ENCODE results near the gene NDUFAF5. TPM values are rescaled to one million over a fixed set of nuclear protein-coding genes. Genes with fewer than 3 reads are reported as not detected.

The NDUFAF5 gene
- total RNA-seq, 1 donor from 2014 or later = 33.1 TPM

DNA sequence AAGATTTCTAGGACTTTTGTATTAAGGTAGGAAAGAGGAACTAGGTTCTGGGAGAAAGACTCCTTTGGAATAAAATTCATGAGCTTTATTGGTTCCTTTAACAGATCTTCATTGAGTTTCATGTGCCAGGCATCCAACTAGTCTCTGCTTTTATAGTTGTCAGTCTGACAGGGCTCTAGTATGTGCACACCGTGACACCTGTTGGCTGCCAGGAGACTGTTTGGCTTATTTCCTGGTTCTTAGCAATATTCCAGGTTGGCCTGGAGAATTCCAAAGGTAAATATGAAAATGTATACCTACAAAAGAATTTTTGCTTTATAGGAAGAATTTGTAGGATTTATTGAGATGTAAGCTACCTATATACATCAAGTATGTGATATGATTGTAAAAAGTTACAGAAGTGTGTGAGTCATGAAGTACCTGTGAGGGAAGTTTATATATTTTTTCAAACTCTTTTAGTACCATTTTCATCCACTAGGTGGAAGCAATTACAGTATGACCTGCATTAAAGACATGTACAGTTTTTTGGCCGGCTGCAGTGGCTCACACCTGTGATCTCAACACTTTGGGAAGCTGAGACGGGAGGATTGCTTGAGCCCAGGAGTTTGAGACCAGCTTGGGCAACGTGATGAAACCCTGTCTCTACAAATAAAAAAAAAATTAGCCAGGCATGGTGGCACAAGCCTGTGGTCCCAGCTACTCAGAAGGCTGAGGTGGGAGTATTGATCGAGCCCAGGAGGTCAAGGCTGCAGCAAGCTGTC lies 35.2 kb downstream of the NDUFAF5 start:
- intact Hi-C loops (cut with micrococcal nuclease) = loop anchor here (1.0 to 2.0 kb wide), 2 partner anchors 35 to 235 kb away; partner anchors contain the start of genes ESF1 and NDUFAF5

DNA sequence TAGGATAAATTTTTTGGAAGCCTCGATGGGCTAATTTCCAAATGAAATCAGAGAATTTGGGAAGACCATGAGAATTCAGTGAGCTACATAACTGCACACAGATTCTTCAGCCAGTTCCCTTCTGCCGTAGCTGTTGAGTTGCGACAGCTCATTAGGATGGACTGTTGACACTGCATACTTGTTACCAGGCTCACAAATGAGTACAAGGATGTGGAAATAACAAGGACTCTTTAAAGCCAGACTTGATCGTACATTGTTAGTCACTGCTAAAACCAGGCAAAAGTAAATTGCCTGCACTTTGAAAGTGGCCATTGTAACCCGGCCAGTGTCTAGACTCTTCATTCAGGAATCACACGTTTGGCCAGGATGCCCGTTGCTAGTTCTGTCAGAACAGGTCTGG lies 37.0 kb downstream of the NDUFAF5 start:
- intact Hi-C loops (cut with micrococcal nuclease) = loop anchor here (2.0 kb wide), 1 partner anchor 37 kb away; the partner anchor contains the start of genes ESF1 and NDUFAF5

DNA sequence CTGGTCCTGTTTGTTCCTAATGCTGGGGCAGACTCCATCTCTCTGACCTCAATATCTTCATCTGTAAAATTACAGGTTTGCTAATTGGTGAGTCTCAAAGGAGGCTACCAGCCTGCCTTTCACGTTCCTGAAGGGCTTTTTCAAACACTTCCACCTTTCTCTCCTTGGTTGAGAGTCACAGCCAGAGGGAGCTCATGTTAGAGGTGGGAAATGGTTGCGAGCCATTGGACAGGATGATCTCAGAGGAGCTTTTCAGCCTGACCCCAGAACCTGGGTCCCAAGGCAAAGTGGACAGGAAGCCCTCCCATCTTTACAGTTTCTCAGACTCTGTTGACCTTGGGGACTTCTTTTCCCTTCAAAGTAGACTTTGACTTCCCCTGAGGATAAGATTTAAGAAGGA lies 37.6 kb downstream of the NDUFAF5 start:
- intact Hi-C loops (cut with micrococcal nuclease) = no loop called here

DNA sequence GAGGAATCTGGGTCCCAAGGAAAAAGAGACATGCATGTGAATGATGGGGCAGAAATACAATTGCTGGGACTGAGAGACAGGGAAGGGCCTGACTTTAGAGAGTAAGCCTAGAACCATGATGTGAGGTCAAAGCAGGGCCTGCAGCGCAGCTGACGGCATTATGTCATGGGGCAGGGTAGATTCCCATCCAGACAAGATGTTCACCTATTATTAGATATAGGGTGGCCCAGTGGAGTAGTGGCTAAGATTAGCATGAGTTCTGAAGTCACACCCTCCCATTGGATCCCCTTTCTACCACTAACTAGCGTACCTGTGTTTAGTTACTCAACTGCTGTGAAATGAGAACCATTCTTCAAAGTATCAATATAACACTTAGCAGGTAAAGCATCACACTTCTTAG lies 39.6 kb downstream of the NDUFAF5 start:
- intact Hi-C loops (cut with micrococcal nuclease) = no loop called here

DNA sequence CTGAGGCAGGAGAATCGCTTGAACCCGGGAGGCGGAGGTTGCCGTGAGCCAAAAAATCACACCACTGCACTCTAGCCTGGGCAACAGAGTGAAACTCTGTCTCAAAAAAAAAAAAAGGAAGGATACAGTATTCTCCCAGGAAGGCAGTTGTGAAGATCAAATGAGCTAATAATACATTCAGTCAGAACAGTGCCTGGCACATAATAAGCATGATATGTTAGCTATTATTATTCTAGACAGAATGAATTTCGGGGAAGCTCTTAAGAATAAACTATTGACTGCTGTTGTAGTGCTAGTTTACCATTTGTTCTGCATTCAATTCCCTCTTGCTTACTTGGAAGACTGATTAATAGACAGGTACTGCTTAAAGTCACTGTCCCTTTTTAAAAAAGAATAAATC lies 40.6 kb downstream of the NDUFAF5 start:
- intact Hi-C loops (cut with micrococcal nuclease) = no loop called here

DNA sequence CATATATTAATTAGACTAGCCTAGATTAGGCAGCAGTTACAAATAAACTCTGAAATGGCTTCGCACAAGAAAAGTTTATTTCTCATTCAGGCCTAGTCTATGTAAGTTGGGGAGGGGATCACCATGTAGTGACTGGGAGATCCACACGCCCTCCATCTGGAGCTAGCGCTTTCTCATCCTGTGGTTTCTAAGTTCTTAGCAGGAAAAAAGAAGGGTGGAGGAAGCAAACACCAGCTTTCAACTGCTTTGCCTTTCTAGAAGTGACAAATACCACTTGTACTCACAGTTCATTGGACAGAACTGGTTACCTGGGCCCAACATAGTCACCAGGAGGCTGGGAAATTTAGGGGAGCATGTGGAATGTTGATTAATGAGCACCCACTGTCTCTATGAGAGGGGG lies 46.6 kb downstream of the NDUFAF5 start:
- intact Hi-C loops (cut with micrococcal nuclease) = no loop called here

DNA sequence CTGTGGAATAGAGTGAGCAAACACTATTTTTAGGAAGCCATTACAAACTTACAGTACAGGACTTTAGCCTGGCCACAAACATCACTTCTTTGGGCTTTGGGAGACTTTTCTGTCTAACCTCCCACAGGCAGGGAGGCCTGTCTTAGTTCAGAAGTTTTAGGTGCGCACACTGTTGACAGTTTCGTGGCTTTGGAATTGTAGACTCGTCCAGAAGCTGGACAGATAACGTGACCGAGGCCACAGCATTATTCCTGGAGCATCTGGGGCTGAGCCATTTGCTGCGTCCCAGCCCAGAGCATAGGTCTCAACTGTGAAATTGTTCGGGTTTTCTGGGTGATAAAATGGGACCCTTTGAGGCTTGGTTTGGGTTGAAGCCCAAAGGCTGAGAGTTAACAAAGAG lies 53.8 kb downstream of the NDUFAF5 start:
- intact Hi-C loops (cut with micrococcal nuclease) = no loop called here

DNA sequence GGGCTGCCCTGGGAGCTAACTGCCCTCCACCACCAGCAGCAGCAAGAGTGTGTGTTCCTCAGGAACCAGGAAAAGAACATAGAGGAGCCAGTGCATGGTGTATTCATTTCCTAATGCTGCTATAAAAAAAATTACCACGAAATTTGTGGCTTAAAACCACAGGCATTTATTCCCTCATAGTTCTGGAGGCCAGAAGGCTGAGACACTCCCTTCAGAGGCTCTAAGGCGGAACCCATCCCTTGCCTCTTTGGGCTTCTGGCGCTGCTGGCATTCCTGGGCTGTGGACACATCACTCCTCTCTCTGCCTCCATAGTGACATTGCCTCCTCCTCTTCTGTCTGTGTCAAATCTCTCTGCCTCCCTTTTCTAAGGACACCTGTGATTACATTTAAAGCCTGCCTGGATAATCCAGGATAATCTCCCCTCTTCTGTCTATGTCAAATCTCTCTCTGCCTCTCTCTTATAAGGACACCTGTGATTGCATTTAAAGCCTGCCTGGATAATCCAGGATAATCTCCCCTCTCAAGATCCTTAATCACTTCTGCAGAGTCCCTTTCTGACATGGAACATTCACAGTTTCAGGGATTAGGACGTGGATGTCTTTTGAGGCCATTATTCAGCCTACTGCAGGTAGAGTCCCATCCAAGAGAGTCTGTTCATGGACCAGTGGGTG lies 54.7 kb downstream of the NDUFAF5 start:
- intact Hi-C loops (cut with micrococcal nuclease) = no loop called here

DNA sequence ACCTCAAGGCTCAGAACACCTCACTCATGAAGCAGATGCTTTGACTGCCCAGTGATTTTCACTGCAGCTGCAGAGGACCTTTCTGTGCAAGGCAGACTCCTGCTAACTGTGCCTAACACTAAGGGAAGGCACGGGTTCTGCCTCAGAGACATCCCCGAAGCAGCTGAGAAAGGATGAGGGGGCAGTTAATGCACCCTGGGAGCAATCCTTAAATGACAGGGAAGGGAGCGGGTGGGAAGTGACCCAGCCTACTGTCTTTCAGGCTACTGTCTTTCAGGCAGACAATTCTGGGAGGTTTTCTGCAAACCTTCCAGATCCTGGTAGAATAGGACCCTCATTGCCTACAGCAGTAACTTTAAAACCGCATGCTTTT lies 55.3 kb downstream of the NDUFAF5 start:
- intact Hi-C loops (cut with micrococcal nuclease) = no loop called here

DNA sequence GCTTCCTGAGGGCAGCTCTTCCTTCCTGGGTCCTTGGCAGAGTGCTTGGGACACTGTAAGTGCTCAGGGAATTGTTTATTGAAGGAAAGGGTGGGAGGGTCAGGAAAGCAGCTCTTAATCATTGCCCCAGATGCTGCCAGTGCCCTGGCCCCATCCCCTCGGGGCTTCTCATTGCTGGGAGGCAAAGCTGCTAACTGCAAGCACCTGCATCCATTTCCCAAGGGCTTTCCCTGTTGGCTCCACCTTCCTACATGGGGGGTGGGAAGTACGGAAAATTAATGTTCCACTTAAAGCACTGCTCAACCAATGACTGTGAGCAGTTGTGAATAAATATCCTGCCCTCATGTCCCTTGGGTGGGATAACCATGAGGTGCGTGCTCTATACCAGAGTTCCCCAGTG lies 56.4 kb downstream of the NDUFAF5 start:
- intact Hi-C loops (cut with micrococcal nuclease) = no loop called here

DNA sequence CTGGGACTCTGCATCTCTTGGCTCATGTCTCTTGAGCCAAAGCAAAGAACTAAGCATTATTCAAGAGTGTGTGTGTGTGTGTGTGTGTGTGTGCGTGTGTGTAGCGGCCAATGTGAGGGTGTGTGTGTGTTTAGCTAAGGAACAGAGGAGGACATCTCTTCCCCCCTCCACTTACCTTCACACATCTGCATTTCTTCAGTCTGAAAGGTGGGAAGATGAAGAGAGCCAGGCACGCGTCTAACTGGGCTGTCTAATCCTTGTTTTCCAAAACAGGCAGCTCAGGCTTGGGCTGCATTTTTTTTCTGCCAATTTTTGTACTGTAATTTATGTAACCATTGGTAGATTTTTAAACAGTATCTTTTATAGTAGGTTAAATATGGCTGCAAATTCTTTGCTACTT lies 59.5 kb downstream of the NDUFAF5 start:
- intact Hi-C loops (cut with micrococcal nuclease) = no loop called here

DNA sequence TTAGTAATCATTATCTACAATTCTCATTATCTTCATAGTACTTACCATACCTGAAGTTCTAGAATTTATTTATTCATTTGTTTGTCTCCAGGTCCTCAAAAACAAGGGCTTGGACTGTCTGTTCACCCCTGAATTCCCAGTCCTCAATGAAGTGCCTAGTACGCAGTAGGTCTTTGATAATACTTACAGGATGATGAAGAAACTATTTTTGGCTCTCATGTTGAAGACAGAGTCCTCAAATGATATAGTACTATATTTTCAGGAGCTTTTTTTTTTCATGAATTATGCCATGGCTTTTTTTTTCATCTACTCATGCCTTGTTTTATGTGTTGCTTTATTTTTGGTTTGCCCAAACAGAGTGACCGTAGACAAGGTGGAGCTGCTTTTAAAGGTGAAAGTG lies 66.5 kb downstream of the NDUFAF5 start:
- intact Hi-C loops (cut with micrococcal nuclease) = no loop called here

DNA sequence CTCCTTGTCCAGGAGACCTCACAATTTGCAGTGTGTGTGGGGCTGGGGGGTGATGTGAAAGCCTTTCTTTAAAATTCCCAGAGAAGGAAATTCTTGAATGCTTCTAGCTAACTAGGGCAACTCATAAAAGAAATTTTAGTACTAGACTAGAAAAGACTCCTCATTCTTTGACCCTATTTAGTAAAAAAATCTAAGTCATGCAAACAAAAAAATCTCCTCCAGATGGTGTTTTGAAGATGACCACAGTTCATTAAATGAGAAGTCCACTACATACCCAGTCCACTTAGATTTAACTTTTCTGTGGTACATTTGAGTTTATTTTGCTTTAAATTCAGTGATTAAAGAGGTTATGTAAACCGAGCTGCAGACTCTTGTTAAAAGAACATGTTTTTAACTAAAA lies 67.5 kb downstream of the NDUFAF5 start:
- intact Hi-C loops (cut with micrococcal nuclease) = no loop called here

DNA sequence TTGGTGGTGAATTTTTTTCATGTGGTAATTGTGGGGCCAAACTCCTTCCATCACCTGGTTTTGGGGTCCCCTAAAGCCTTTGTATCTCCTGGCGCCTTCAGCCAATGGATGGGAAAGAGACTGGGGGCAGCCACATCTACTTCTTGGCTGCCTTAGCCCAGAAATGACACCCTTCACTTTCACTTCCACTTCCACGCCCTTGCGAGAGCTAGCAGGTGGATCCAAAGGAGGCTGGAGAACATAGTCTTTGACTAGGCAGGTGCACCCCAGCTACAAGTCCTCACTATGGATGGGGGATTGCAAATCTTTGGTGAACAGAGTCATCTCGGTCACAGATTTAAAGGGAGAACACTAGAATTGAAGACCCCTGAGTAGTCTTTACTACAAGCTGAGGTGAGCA lies 70.8 kb downstream of the NDUFAF5 start:
- intact Hi-C loops (cut with micrococcal nuclease) = no loop called here

DNA sequence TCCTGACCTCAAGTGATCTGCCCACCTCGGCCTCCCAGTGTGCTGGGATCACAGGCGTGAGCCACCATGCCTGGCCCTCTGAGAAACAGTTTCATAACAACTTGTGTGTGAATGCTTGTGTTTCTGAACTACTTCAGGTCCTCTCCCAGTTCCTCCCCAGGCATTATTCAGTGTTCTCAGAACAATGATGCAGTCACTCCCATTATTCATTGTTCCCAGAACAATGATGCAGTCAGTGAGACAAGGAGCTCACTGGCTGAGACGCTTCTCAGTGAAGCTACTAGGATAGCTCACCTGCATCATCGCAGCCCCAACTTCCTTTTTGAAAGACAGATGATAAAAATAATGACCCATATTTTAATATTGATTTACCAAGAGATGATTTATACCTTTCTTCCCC lies 71.5 kb downstream of the NDUFAF5 start:
- intact Hi-C loops (cut with micrococcal nuclease) = no loop called here

DNA sequence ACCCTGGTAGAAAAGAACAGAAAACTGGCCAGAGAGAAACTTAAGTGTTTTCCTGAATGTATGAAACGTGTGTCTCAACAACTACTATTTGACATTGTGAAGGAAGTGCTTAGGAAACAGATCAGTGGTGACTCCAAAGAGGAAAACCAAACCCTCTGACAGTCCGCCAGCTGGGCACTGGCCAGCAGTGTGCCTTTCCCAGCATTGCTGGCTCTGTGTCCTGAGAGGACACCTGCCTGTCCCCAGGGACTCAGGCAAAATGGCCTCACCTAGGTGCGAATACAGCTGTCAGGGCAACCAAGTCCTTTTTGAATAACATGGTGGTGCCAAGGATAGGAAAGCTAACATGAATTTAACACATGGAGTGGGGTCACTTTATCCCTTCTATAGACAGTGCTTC lies 72.5 kb downstream of the NDUFAF5 start:
- intact Hi-C loops (cut with micrococcal nuclease) = no loop called here

DNA sequence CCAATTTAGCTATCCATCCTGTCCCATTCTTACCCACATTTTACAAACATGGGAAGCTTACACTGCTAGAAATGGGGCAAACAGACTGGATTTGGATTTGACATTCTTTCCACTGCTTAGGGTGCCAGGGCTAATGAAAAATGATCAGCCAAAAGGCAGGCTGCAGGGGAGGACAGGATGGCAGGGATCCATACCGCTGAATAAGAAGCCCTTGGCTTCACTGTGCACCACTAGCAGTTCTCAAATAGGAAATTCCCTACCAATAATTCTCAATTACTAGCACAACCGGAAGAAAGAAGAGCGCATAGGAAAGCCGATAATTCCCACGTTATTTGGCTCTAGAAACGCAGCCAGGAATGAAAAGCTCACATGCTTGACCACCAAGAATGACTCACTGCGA lies 73.1 kb downstream of the NDUFAF5 start:
- intact Hi-C loops (cut with micrococcal nuclease) = no loop called here

DNA sequence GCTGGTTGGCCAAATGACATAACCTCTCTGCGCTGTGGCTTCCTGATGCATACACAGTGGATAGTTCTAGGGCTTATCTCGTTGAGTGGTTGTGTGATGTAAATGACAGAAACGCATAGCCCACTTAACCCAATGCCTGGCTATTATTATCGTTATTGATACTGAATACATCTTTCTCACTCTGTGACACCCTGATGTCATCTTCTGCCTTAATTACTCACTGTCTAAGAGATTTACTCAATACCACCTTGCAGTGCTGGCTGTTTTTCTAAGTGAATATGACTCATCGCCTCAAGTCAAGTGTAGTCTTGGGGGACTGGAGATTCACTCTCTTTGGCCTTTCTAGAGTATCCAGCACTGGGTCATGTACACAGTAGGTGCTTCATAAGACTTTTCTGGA lies 73.6 kb downstream of the NDUFAF5 start:
- intact Hi-C loops (cut with micrococcal nuclease) = no loop called here

DNA sequence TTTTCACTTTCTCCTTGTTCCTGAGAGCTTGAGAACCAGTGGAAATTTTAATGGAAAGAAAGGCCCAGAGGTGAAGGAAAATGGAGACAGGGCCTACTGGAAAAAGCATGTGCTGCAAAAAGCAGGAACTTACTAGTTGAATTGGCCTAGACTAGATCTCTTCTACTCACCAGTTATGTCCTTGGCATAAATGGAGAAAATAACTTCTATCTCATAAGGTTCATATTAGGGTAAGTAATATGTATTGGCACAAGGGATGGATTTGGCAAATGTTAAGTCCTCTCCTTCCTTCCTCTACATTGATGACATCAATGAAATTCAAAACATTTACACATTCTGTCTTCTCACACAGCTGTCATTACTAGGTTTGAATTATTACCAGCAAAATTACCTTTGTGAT lies 74.0 kb downstream of the NDUFAF5 start:
- intact Hi-C loops (cut with micrococcal nuclease) = no loop called here

DNA sequence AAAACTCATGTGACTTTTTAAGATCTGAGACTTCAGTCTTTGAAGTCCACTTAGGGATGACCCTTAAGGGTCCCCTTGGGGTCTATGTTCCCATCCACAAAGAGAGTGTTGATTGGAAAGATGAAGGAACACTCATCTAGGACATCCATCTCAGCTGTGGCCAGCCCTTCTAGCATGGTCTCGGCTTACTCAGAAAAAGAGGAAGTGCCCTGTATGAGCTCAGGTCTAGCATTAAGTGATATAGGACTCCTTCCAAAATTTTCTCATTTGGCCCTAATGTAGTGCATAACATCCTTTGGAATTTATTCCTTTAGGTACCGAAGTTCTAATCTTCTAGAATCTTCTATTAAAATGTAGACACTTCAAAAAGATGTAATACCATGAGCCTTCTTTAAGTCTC lies 77.4 kb downstream of the NDUFAF5 start:
- intact Hi-C loops (cut with micrococcal nuclease) = no loop called here

DNA sequence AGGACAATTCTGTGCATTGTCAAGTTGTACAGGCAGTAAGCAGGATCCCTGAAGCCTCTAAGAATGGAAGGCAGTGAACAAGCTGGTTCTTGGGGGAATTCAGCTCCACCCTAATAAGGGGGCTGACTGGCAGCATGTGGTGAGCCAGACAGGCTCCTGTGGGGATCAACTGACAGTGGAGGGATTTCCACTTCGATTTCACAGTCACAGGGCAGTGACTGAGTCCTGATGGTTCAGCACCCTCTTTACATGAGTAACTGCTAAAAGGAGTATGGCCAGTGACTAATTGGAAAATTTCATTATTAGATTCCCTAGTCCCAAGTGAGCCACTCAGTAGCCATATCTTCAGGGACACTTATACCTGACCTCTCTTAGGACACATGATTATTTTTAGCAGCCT lies 78.4 kb downstream of the NDUFAF5 start:
- intact Hi-C loops (cut with micrococcal nuclease) = no loop called here

DNA sequence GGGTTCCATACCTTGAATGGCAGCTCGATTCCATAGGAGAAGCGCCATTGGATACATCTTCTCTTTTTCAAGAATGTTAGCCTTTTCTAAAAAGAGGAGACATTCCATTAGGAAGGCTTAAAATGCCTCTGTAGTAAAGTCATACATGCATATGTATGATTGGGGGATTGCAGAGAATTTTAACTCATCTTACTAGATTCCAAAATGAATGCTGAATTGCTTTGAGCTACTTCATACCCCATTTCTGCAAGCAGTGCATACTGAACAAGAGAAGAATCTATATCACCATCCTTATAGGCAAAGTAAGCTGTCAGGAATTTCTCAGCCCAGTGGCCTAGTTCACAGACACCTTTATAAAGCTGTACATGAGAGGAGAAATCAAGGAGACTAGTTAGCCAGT lies 80.3 kb downstream of the NDUFAF5 start:
- intact Hi-C loops (cut with micrococcal nuclease) = no loop called here

DNA sequence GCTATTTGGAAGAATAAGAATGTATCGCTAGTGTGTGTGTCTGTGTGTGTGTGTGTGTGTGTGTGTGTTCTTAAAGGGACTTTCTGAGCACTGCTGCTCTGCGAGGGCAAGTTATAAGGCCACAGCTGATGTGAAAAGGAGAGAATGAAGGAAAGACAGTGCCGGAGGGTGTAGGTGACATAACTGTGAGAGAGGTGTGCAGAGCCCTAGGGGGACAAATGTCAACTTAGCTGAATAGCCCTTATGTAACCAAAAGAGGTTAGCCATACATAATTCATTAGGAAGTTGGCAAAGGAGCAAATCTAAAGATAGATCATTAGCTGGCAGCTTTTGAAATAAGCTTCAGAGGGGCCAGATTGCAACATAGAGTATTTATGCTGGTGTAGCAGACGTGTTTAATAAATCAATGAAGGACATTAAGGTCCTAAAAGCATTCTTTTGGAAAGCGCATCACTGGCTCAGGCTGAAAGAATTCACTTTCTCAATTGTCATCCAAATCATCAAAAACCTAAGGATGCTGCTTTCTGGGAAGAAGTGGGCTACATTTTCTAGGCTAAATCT lies 81.0 kb downstream of the NDUFAF5 start:
- intact Hi-C loops (cut with micrococcal nuclease) = no loop called here

Measured in T-helper 1 cell treated with Interleukin-12 subunit alpha and Interleukin-12 subunit beta and Interleukin-4 antibody, amounts not matched to agents 30 ng/mL and 1 ng/mL, for 36 hours (primary cell).